H9 (cell line): ENCODE measurements around the gene DISC1. TPM values are rescaled to one million over a fixed set of nuclear protein-coding genes. Genes with fewer than 3 reads are reported as not detected.

Experiments used
- DNase-seq: peaks from one replicate; pipeline ENCODE4 v3.0.0-alpha.2; 2017
- H2AFZ ChIP-seq: one replicate; pipeline ENCODE4 v1.6.1; 2013; ENCODE audit warnings: mild to moderate bottlenecking, low read length, control low read depth, moderate library complexity
- H2AK5ac ChIP-seq: 2 replicates; pipeline ENCODE4 v1.6.1; 2013; ENCODE audit warnings: low read length, control low read depth, mixed read lengths; ENCODE audit not compliant: insufficient read length
- H2BK120ac ChIP-seq: one replicate; pipeline ENCODE4 v1.6.1; 2013; ENCODE audit warnings: low read depth, mild to moderate bottlenecking, low read length, control low read depth, inconsistent platforms; ENCODE audit not compliant: poor library complexity, severe bottlenecking
- H2BK12ac ChIP-seq: 2 replicates; pipeline ENCODE4 v1.6.1; 2013; ENCODE audit warnings: low read length, control low read depth, mixed read lengths, low read depth; ENCODE audit not compliant: insufficient read length
- H2BK15ac ChIP-seq: 2 replicates; pipeline ENCODE4 v1.6.1; 2013; ENCODE audit warnings: low read depth, low read length, control low read depth
- H2BK20ac ChIP-seq: one replicate; pipeline ENCODE4 v1.6.1; 2013; ENCODE audit warnings: low read depth, mild to moderate bottlenecking, low read length, control low read depth, inconsistent platforms; ENCODE audit not compliant: poor library complexity, severe bottlenecking
- H2BK5ac ChIP-seq: 2 replicates; pipeline ENCODE4 v1.6.1; 2013; ENCODE audit warnings: low read length, control low read depth, mixed read lengths; ENCODE audit not compliant: insufficient read length
- H3K14ac ChIP-seq: 2 replicates; pipeline ENCODE4 v1.6.1; 2013; ENCODE audit warnings: low read length, control low read depth; ENCODE audit not compliant: insufficient read depth
- H3K18ac ChIP-seq: 2 replicates; pipeline ENCODE4 v1.6.1; 2013; ENCODE audit warnings: low read depth, mild to moderate bottlenecking, mixed read lengths, low read length, control low read depth; ENCODE audit not compliant: insufficient read length
- H3K23ac ChIP-seq: 2 replicates; pipeline ENCODE4 v1.6.1; 2013; ENCODE audit warnings: low read length, control low read depth, mixed read lengths, low read depth; ENCODE audit not compliant: insufficient read length
- H3K23me2 ChIP-seq: 2 replicates; pipeline ENCODE4 v1.6.1; 2013; ENCODE audit warnings: low read depth, mild to moderate bottlenecking, mixed read lengths, low read length, control low read depth; ENCODE audit not compliant: insufficient read length, poor library complexity, severe bottlenecking
- H3K27ac ChIP-seq: 2 replicates; pipeline ENCODE4 v1.5.1; 2013; ENCODE audit warnings: low read length, control low read depth, mixed read lengths, low read depth; ENCODE audit not compliant: insufficient read length
- H3K27me3 ChIP-seq: 2 replicates; pipeline ENCODE4 v1.6.1; 2013; ENCODE audit warnings: low read length, control low read depth, inconsistent platforms; ENCODE audit not compliant: insufficient read depth
- H3K4ac ChIP-seq: 2 replicates; pipeline ENCODE4 v1.6.1; 2013; ENCODE audit warnings: low read depth, mild to moderate bottlenecking, control low read depth, inconsistent platforms, low read length, moderate library complexity
- H3K4me1 ChIP-seq: 2 replicates; pipeline ENCODE4 v1.6.1; 2013; ENCODE audit warnings: low read length, control low read depth, inconsistent platforms; ENCODE audit not compliant: insufficient read depth
- H3K4me2 ChIP-seq: 2 replicates; pipeline ENCODE4 v1.6.1; 2013; ENCODE audit warnings: low read length, control low read depth, mixed read lengths; ENCODE audit not compliant: insufficient read length, insufficient read depth
- H3K56ac ChIP-seq: 2 replicates; pipeline ENCODE4 v1.6.1; 2013; ENCODE audit warnings: low read depth, mild to moderate bottlenecking, mixed read lengths, low read length, control low read depth; ENCODE audit not compliant: insufficient read length
- H3K79me1 ChIP-seq: 2 replicates; pipeline ENCODE4 v1.6.1; 2013; ENCODE audit warnings: low read depth, mild to moderate bottlenecking, moderate library complexity, low read length, control low read depth, inconsistent platforms; ENCODE audit not compliant: insufficient read depth, poor library complexity, severe bottlenecking
- H3K79me2 ChIP-seq: 2 replicates; pipeline ENCODE4 v1.6.1; 2013; ENCODE audit warnings: low read length, control low read depth, inconsistent platforms; ENCODE audit not compliant: insufficient read depth
- H3K9ac ChIP-seq: 2 replicates; pipeline ENCODE4 v1.6.1; 2013; ENCODE audit warnings: low read length, control low read depth, mixed read lengths; ENCODE audit not compliant: insufficient read length; ENCODE audit errors: extremely low read depth
- H3K9me3 ChIP-seq: one replicate; pipeline ENCODE4 v1.6.1; 2013; ENCODE audit warnings: low read depth, low read length, inconsistent platforms; ENCODE audit not compliant: control insufficient read depth
- H3T11ph ChIP-seq: one replicate; pipeline ENCODE4 v1.6.1; 2013; ENCODE audit warnings: mild to moderate bottlenecking, low read length, control low read depth, inconsistent platforms
- H4K20me1 ChIP-seq: one replicate; pipeline ENCODE4 v1.6.1; 2013; ENCODE audit not compliant: control insufficient read depth, insufficient read length, insufficient read depth
- H4K5ac ChIP-seq: 2 replicates; pipeline ENCODE4 v1.6.1; 2013; ENCODE audit warnings: low read depth, mild to moderate bottlenecking, mixed read lengths, low read length, control low read depth; ENCODE audit not compliant: insufficient read length
- H4K8ac ChIP-seq: replicated peaks from 2 replicates; pipeline ENCODE4 v1.6.1; 2013; ENCODE audit warnings: low read length, control low read depth, mixed read lengths, low read depth; ENCODE audit not compliant: insufficient read length
- H4K91ac ChIP-seq: 2 replicates; pipeline ENCODE4 v1.6.1; 2013; ENCODE audit warnings: low read depth, mild to moderate bottlenecking, moderate library complexity, mixed read lengths, low read length, control low read depth; ENCODE audit not compliant: insufficient read length
- H3K27ac Mint-ChIP-seq, 3 experiments: 2 replicates in 2 of 3; 3 replicates in 1 of 3; pipeline ENCODE4 v1.8.0; 2020 to 2021; ENCODE audit warnings: mixed read lengths in 3 of 3, mild to moderate bottlenecking in 1 of 3, moderate library complexity in 1 of 3
- H3K27me3 Mint-ChIP-seq: 2 replicates; pipeline ENCODE4 v1.8.0; 2021; ENCODE audit warnings: low read depth, mild to moderate bottlenecking, moderate library complexity, mixed read lengths
- H3K36me3 Mint-ChIP-seq, 3 experiments: 2 replicates in 2 of 3; 3 replicates in 1 of 3; pipeline ENCODE4 v1.8.0; 2020 to 2021; ENCODE audit warnings: low read depth in 3 of 3, mixed read lengths in 3 of 3; ENCODE audit not compliant: insufficient read depth in 1 of 3
- H3K4me1 Mint-ChIP-seq, 2 experiments: 2 replicates each; pipeline ENCODE4 v1.8.0; 2020; ENCODE audit warnings: mixed read lengths in 2 of 2
- H3K4me3 Mint-ChIP-seq, 2 experiments: 2 replicates in 1 of 2; 3 replicates in 1 of 2; pipeline ENCODE4 v1.8.0; 2020 to 2021; ENCODE audit warnings: mild to moderate bottlenecking in 2 of 2, mixed read lengths in 2 of 2, moderate library complexity in 1 of 2
- H3K9me3 Mint-ChIP-seq, 2 experiments: 2 replicates in 1 of 2; 3 replicates in 1 of 2; pipeline ENCODE4 v1.8.0; 2020; ENCODE audit warnings: mild to moderate bottlenecking in 2 of 2, mixed read lengths in 2 of 2, moderate library complexity in 1 of 2
- CTCF ChIP-seq: fragments of 200-600 bp; sonication (generic); conservative IDR thresholded peaks from 3 replicates; pipeline ENCODE4 v1.8.0; 2021; ENCODE audit warnings: antibody characterized with exemption, mild to moderate bottlenecking
- WGBS: extraction: QIAGEN DNeasy Blood & Tissue Kit; methylation state at CpG from one replicate; pipeline ENCODE4 v1.1.7; 2013; ENCODE audit warnings: missing lambda C conversion rate, low lambda C conversion rate, mixed read lengths; ENCODE audit not compliant: insufficient read length; ENCODE audit errors: extremely low coverage; 5-methylcytosine and 5-hydroxymethylcytosine counted together
- total RNA-seq: library from RNA; stranded (reverse); gene quantifications from 2 replicates; pipeline ENCODE4 v1.2.1, GENCODE V29; 2021

DISC1 gene
- total RNA-seq, 1 experiment from 2014 or later, result 2.5 TPM

- Histone ChIP-seq H3K4me2 (no peak overlapping the region), H4K5ac (no peak overlapping the region), H3K27ac (no peak overlapping the region), H2AFZ (no peak overlapping the region), H3K18ac (no peak overlapping the region), H3K23ac (no peak overlapping the region), H3K4me1 (no peaks in the 10 kb centered on the region), H2BK15ac (no peak overlapping the region), H4K20me1 (no peaks in the 10 kb centered on the region), H2BK5ac (no peak overlapping the region), H3K4ac (no peak overlapping the region), H2BK20ac (no peak overlapping the region), H2BK12ac (no peak overlapping the region), H4K8ac (no peak overlapping the region), H4K91ac (no peak overlapping the region), H3K23me2 (no peaks in the 10 kb centered on the region), H3K9me3 (no peaks in the 10 kb centered on the region), H3K14ac (no peak overlapping the region; the same call in 1 of the 2 replicates), H3K79me1 (no peaks in the 10 kb centered on the region), H3K56ac (no peak overlapping the region), H3K79me2 (no peaks in the 10 kb centered on the region), H3T11ph (no peak overlapping the region), H2BK120ac (no peak overlapping the region), H2AK5ac (no peak overlapping the region), H3K27me3 (no peaks in the 10 kb centered on the region), H3K9ac (no peak overlapping the region)
- no peaks in the 10 kb centered on the region for H3K4me1 Mint-ChIP-seq
- WGBS, result no CpG with 5 or more reads among the region's 4 CpGs
- H3K4me3 Mint-ChIP-seq, result no peak overlapping the region
- DNase-seq, result no peak
- no peak overlapping the region for H3K27ac Mint-ChIP-seq
- H3K27me3 Mint-ChIP-seq, result no peaks in the 10 kb centered on the region; the same call in 1 of the 2 replicates
- no peak for TF ChIP-seq CTCF
- H3K9me3 Mint-ChIP-seq, result peaks cover 10 to 11% of the 10 kb centered on the region in 2 experiments
- peaks cover 4 to 11% (median 4%) of the 10 kb centered on the region in 3 experiments; a peak in 6 of 7 replicates for H3K36me3 Mint-ChIP-seq
These were observed 349.6 kb downstream of the DISC1 start for GRCh38 chr1:231976231-231976630.
